ENCODE measurements around the gene ECHDC1.
"Not testable (repeated sequence)": the region's sequence is repeated elsewhere in the genome, so short reads cannot be mapped to it uniquely, and the experiment has no call there.

Gene ECHDC1

DNA sequence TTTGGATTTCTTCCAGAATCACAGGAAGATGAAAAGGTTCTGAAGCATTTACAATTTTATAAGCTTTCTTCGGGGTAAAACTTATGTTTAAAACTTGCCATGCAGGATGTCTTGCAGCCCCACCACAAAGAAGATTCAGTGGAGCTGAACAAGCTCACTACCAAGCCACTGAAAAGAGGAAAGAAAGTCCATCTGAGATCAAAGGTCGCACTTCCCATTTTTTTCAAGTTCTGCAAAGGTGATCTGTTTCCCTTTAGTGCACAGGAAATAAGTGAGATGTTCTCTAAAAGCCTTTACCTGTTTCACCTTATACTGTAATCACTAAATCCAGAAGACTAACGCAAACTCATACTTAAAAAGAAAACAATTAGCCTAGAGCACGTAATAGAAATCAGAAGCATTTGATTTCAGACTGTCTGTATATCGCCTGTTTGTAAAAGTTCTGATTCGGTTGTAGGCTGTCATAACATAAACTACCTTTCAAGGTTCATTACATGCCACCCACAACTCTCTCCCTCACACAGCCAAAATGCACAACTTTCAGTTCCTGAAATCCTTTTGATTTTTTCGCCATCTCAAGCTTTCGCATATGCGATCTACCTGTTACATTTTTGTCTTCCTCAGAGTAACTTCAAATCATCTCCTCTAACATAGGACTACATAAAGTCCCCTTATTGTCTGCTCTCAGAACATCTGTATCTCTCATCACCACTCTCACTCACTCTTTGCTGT lies 1.8 kb downstream of the ECHDC1 start:
- DNase-seq: no peak

DNA sequence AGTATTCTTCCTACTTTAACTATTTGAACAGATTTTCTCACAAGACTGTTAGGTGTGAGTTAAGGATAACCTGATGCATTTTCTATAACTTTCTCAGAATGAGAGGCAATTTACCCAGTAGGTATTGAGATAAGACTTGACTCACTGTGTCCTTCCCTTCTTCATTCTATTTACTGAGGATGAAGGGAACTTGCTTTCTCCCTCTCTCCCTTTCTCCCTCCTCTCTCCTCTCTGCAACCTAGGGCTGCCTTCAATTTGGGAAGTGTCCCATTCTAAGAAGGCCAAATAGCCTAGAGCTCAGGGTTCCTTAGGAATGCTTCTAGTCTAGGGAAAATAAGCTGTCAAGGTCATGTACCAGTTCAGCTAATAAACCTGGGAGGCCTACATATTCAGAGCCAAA lies 3.2 kb downstream of the ECHDC1 start:
- no peak for DNase-seq

DNA sequence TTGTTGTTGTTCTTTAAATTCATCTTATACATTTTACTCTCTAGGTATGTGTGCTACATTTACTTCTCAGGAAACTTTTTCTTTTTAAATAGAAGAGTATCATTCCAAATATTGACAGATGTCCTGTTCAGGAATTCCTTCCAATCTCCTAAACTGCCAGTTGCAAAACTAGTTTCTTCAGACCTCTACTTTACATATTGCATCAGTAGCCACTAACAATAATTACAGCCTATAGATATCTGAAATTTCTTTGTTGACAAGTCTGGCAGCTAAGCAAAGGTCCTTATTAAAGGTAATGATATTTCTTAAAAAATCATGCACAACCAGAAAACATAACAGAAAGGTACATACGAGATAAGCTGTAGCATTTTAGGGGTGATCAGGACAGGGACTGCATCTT lies 4.5 kb downstream of the ECHDC1 start:
- no peak for DNase-seq

DNA sequence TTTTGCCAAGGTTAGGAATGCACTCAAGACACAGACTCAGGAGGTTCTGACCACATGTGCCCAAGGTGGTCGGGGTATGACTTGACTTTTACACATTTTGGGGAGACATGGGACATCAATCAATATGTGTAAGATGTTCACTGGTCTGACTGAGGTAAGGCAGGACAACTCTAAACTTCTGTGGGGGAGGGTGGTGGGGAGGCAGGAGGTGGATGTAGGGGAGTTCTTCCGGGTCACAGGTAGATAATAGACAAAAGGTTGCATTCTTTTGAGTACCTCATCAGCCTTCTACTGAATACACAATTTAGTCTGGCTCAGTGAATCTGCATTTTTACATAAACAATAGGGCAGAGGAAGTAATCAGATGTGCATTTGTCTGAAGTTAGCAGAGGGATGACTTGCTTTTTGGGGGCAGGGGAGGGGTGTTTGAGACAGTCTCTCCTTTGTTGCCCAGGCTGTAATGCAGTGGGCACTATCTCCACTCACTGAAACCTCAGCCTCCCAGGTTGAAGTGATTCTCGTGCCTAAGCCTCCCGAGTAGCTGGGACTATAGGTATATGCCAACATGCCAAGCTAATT lies 10.9 kb downstream of the ECHDC1 start:
- no peak for DNase-seq

DNA sequence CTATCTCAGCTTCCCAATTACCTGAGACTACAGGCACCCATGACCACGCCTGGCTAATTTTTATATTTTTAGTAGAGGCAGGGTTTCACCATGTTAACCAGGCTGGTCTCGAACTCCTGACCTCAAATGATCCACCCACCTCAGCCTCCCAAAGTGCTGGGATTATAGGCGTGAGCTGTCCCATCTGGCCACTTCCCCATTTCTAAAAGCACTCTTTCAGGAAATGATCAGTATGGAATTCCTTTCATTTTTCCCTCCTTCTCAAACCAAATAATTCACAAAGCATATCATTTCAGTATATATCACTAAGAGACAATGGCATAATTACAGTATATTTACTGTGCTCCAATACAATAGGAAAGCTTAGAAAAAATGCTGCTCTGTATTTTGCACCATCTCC lies 12.2 kb downstream of the ECHDC1 start:
- DNase-seq: not testable (repeated sequence)

DNA sequence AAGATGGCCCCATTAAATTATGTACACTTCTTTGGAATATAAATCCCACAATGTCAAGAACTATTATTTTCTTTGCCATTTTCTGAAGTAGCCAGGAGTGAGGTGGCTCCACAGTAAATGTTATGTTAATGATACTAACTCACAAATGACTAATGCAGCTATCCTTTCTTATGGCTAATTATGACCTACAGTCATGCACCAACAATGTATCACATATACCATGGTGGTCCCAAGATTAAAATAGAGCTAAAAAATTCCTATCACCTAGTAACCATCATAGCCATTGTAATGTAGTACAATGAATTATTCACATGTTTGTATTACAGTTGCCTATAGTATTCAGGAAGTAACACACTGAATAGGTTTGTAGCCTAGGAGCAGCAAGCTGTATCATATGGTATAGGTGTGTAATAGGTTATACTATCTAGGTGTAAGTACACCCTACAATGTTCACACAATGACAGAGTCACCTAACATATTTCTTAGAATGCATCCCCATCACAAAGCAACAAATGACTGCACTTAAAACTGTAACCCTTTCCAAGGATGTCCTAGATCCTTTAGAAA lies 15.3 kb downstream of the ECHDC1 start:
- DNase-seq: no peak

DNA sequence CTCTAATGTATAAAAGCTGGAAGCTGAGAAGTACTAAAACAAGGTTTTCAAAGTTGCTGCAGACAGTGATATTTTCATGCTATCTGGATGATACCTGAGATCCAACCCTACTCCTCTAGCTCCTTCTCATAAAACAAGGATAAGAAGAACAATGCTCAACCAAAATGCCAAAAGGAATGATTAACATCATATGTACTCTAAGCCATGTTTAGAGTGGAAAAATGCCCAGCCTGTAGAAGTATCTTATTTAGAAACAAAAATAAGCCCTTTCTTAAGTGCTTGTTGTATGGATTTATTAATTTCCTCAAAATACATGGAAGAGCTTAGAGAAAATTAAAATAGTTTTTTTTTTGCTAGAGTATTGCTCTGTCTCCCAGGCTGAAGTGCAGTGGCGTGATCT lies 23.7 kb downstream of the ECHDC1 start:
- no peak for DNase-seq

DNA sequence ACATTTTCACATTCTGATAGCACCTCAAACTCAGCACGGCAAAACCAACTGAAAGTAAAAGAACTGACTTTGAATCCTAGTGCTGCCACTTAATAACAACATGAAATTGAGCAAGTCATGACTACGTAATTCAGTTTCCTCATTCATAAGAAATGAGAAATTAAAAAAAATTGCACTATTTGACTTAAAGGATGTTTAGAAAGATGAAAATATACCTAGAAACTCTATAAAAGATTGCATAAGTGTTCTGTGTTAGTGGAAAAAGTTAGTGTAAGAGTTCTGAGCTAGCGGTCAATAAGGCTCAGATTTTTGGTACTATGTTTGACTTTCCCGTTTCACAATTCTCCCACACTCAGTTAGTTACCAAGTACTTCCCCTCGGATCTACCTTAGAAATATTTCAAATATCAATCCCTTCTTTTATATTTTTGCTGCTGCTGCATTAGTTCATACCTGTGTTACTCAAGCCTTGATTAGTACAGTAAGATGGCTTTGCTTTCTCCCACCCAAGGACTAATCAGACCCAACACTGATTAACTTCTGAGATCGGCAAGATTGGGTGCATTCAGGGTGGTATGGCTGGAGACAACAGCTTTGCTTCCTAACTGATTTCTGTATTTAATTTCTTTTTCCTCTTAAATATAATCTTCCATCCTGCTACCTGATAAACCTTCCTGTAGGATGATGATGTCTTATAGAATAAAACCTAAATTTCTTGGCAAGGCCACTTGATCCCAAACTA lies 25.9 kb downstream of the ECHDC1 start:
- DNase-seq: no peak

DNA sequence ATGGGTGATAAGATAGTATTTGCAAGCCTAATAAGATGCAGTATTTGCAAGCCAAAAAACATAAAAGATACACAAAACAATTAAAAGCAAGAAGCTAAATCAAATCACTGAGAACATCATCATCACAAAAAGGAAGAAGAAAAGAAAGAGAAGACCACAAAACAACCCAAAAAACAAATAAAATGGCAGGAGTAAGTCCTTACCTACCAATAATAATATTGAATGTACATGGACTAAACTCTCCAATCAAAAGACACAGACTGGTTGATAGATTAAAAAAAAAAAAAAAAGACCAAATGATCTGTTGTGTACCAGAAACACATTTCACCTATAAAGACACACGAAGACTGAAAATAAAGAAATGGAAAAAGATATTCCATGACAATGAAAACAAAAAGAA lies 37.7 kb downstream of the ECHDC1 start:
- no peak for DNase-seq

DNA sequence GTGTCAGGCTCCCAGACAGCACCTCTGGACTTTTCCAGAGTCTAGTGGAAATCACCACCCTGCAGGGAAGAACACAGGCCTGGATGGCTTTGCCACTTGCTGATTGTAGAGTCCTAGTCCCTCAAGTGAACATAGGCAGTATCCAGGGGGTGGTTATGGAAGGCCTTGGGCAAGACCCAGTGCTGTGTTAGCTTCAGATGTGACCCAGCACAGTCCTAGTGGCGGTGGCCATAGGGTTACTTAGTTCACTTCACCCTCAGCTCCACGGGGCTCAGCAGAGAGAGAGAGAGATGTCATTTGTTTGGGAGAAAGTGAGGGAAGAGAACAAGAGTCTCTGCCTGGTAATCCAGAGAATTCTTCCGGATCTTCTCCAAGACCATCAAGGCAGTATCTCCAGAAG lies 39.5 kb downstream of the ECHDC1 start:
- no peak for DNase-seq

DNA sequence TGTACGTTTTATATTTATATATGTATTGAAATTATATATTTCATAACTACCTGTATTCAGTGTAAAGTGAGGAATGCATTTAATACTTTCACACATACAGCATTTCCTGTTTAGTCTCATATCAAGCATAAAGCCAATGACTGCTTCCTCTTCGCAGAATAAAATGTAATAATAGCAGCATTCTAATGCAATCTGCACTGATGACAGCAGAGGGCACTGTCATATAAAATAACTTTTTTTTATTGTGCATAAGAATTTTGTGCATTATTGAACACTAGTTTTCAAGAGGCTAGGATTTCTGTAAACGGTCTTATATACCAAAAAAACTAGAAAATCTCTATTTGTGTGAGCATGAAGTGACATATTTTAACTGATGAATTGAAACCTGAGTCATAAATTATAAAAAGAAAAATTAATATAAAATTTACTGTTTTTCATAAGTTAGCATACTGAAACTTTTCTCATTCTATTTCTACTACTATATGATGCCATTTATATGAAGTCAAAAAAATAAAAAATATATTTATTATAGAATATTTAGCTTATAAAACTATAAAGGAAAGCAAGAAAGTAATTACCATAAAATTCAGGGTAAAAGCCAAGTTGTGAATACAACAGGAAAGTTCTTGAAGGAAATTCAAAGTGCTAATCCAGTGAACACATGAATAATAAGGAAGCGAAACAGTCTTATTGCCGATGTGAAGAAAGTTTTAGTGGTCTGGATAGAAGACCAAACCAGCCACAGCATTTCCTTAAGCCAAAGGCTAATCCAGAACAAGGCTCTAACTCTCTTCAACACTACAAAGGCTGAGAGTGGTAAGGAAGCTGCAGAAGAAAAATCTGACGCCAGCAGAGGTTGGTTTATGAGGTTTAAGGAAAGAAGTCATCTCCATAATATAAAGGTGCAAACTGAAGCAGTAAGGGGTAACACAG lies 40.4 kb downstream of the ECHDC1 start:
- DNase-seq: no peak

DNA sequence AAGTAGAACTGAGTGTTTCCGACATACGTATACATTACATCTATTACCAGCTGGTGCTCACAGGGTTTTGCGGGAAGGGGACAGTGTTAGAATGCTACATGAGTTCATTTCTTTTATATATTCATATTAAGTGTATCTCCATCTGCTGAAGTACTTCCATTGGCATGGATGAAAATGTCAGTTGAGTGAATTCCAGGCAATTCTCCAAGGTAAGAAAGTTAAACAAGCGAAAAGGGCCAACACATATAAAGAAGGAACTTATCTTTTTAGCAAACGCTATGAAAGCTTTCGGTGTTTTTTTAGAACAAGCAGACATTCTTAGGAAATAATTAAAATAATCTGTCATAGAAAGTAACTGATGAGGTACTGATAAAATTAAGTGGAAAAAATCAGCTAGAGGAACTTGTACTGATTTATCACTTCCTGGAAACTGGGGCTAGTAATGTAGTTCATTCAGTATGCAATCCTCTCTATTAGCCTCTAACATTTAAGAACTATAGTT lies 42.2 kb downstream of the ECHDC1 start:
- no peak for DNase-seq

DNA sequence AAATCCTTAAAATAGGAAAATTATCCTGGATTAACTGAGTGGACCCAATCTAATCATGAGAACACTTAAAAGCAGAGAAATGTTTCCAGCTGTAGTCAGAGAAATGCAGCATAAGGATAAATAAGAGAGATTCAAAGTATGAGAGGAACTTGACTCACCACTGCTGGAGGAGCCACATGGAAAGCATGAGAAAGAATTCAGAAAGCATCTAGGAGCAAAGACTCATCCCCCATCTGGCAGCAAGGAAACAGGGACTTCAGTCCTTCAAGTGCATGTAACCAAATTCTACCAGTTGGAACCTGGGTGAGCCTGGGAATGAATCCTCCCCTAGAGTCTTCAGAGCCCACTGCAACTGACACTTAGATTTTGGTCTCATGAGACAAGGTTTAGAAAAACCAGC lies 43.0 kb downstream of the ECHDC1 start:
- DNase-seq: no peak

DNA sequence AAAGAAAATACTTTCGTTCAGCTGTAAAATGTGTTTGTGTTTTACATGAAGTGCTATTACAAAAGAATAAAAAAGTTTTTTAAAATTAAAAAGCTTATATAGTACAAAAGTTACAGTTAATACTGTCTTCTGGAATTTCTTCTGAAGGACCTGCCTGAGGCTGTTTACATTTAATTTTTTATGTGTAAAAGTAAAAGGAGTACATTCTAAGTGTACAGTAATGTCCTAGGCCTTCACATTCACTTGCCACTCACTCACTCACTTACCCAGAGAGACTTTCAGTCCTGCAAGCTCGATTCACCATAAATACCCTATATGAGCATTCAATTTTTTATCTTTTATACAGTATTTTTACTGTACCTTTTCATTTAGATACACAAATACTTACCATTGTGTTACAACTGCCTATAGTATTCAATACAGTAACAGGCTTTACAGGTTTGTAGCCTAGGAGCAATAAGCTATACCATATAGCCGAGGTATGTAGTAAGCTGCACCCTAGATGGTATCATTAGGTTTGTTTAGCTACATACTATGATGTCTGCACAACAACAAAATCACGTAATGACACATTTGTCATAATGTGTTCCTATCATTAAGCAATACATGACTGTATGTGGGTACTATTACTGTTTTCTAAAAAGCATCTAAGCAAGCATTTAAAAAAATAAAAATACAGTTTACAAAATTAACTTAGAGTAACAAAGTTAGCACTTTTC lies 43.7 kb downstream of the ECHDC1 start:
- DNase-seq: no peak

DNA sequence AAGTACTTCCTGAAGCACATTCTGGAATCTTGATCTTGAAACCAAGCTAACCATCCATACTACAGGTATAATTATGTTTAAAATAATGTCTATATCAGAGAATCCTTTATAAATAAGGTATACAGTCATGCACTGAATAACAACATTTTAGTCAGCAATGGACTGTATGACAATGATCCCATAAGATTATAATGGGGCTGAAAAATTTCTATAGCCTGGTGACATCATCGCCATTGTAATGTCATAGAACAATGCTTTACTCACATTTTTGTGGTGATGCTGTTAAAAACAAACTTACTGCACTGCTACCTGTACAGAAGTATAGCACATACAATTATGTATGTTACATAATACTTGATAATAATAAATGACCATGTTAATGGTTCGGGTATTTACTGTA lies 44.9 kb downstream of the ECHDC1 start:
- DNase-seq: no peak

DNA sequence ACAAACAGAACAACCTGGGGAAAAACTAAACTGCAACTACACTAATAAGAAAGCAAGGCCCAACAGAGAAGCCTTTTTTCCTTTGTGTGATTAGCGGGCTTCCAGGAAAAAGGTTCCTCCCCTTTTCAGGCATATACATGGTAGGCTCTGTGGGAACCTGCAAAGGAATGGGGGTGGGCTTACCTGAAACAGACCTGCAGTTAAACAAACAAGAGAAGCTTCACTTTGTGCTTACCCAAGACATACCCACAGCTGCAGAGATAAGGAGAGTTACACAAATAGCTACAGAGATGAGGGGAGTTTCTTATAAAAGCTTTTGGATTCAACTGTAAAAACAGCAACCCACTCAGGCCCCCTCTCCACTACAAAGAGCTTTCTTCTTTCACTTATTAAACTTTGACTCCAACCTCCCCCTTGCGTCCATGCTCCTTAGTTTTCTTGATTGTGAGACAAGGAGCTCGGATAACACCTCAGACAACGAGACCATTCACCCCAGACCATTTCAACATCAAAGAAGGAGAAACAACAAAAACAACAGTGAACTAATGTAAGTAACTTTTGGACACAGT lies 45.8 kb downstream of the ECHDC1 start:
- no peak for DNase-seq

DNA sequence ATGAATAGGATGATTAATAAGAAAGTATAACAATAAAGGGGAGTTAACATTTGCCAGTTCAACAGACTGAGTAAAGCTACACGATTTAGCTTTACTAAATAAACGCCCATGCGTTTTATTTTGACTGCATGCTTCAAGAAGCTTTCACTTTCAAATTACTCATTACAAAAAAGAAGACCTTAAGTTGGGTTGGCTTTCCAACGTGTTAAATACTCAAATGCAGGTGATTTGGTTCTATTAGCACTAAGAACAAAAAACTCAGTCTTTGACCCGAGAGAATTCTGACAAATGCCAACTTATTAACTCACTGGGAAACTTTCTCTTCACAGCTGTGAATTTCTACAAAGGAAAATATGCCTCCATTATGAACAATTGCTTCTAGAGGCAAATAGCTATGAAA lies 51.9 kb downstream of the ECHDC1 start:
- no peak for DNase-seq

DNA sequence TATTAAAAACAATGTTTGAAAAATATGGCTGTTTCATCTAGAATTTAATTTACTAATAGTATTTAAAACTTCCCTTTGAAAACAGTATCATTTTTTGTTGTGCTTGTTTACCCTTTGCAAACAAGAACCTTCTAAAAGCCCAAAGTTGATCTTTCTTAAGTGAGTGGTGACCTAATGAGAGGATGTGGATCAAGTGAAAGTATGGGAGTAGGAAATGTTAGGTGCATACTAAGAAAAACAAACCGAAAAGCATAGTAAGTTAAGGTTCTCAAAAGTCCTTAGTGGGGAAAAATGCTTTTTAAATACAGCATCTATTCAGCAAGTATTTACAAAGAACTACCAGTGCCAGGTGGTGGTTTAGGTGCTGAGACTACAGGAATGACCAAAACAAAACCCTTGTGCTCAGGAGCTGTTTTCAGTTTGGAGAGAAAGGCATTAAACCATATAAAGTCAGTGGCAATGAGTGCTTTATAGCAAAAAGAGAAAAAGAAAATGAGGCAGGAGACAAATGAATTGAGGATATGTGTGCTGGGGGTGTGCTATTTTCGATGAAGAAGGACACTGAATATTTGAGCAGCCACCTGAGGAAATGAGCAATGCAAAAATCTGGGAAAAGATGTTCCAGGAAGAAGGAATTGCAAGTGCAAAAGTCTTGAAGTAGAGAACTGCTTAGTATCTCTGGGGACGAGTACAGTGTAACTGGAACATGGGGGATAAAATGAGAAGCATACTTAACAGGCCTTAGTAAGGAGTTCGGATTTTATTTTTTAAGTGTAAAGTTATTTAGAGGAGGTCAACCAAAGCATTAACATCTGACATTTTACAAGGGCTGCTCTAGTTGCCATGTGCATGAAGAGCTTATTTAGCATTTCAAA lies 52.8 kb downstream of the ECHDC1 start:
- no peak for DNase-seq

DNA sequence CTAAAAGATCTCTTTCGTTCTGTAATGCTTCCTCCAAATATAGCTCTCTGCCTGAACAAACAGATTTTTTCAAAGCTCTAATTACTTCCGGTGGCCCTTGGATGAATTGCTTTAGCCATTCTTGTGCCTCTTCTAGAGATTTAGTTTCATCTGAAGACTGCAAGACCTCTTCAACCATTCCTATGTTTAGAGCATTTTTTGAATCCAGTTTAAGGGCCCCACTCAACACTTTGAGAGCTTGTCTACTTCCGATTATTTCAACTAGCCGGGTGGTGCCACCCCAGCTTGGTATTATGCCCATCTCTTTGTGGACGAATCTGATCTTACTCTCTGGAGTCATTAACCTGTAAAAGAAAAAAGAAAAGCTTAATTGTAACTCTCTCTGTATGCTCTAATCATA lies 53.5 kb downstream of the ECHDC1 start:
- no peak for DNase-seq

DNA sequence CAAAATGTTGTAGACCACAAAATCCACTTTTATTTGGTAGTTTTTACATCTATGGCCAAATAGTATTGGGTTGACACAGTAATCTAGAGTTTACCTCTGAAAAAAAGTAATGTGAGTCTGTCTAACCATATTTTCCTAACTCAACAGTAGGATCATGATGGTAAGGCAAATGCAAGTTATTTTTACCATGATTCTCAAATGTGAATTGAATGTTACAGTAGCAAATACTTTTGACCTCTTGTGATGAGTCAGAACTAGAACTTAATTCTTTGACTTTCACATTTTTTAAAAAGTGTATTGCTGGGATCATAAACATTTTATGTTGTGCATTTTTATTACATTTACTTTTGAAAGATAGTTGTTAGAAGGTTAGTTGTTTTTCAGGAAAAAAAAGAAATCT lies 54.7 kb downstream of the ECHDC1 start:
- no peak for DNase-seq

DNA sequence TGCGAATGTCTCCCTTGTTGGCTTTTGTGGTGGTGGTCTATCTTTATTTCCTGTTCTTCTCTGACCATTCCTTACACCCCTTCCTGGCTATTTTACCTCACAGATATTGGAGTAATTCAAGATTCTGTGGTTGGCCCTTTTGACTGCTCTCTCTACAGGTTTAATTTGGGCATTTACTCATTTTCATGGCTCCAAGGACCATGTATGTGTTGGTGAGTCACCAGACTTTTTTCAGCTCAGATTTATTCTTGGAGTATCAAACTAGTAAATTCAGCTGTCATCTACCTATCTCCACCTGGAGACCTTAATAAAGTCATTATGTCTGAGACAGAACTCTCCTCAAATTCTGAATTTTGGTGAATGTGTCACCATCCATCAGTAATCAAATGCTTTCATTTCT lies 61.2 kb downstream of the ECHDC1 start:
- DNase-seq: no peak
